Stimulated activated CD4-positive, alpha-beta T cell treated with anti-CD3 and anti-CD28 coated beads, Interleukin-4, amount 100 ng/mL, for 24 hours (primary cell): ENCODE results near the gene DNPEP.
A peak's percentile ranks its signal among the peaks of the same experiment; 100 is the strongest.

Source experiments
- DNase-seq: peaks from one replicate; pipeline ENCODE4 v3.0.0-alpha.2; 2020

The DNPEP gene

DNA sequence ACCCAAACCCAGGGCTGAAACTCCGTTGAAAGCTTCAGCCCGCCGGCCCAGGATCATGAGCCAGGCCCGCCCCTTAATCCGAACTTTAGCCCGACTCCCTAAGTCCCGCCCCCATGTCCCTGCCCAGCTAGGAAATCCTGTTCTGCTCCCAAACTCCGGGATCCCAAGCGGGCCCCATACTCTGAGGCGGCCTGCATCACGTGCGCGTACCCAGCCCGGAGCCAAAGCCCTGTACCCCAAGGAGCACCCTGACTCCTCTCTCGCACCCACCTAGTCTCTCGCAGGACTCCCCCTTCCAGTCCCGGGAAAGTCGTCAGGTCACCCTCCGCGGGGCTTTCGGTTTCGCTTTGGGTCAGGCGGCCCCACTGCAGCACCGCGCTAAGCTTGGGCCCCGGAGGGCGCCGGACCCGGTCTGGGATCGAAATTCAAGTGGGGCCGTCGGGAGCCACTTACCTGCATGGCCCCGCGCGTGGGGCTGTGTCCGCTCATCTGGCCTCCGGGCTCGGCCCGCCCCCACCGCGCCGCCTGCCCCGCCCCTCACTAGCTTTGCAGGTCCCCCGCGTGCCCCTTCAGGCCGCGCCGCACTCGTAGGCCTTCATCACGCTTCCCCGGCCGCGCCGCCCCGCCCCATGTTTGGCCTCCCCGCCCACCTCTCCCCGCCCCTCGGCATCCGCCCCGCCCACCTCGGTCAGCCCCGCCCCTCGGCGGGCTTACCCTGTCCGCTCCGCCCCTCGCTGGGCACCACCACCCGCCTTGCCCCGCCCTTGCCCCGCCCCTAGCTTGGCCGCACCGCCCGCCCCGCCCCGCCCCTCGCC lies at the start of gene DNPEP:
DNPEP (minus strand) TSS at position 607 of the 815 bp plus-strand sequence; CDS start at position 489, 118 bp downstream.
- DNase-seq = peak; percentile 94

DNA sequence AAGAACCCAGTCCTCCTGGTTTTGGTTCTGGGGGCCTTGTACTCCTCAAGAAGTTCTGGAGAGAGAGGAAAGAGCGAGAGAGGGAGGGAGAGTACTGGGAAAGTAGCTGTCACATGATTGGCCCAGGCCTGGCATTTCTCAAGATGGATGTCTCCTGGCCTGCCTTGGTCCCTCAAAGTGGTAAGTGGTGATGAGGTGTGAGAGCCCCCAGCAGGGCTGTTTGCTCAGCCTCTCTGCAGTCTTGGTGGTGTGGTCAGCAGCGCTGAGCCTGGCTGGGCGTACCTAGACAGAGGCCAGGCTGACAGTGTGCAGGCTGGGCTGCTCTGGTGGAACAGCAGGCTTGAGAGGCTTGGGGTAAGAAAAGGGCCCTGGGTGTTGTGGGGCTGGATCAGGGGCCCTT lies 49.4 kb upstream of the DNPEP start:
- no peak for DNase-seq

DNA sequence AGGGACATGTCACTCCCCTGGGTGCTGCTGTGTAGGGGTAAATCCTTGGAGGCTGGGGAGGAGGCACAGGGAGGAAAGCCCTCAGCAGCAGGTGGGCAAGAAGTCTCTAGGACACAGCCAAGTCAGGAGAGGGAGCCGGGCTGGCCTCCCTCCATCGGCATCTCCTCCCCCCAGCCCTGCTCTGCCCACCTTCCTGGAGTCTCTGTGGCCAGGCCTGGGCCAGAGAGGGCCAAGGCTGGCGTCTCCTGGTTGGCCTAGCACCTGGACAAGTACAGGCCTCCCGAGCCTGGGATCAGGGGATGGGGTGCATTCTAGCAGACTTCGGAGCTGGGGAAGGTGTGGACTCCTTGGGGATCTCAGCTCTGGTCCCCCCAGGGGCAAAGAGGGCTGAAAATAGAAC lies 48.8 kb upstream of the DNPEP start:
- no peak for DNase-seq

DNA sequence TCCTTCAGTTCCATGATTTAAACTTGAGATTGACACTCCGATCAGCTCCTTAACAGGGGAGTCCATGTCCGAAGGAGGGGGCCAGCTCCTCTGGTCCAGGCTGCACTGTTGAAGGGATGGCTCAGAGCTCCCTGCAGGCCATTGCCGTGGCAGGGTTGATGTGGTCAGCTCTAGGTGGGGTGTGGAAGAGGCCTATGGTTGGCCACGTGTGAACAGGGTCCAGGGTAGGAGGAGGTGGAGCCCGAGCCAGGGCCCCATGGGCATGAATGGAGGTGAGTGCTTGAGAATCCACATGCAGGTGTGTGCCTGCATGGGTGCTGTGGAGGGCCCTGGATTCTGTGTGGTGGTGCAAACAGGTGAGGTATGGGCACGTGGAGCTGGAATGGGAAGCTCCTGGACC lies 48.0 kb upstream of the DNPEP start:
- no peak for DNase-seq

GRCh38 chr2:219434718-219435525 lies 47.2 kb upstream of the DNPEP start, which contains the start of gene SPEG:
SPEG (plus strand) TSS chr2:219434843; CDS start chr2:219434978, 135 bp downstream.
- no peak for DNase-seq

GRCh38 chr2:219434468-219434717 lies 46.7 kb upstream of the DNPEP start:
- DNase-seq = no peak

GRCh38 chr2:219433666-219434467 lies 46.2 kb upstream of the DNPEP start:
- DNase-seq = peak; percentile 28

GRCh38 chr2:219430633-219431615 lies 43.2 kb upstream of the DNPEP start:
- DNase-seq = no peak

GRCh38 chr2:219429958-219430606 lies 42.4 kb upstream of the DNPEP start:
- no peak for DNase-seq

- DNase-seq = no peak
Measured at GRCh38 chr2:219428469-219428868, 40.8 kb upstream of the DNPEP start.

DNA sequence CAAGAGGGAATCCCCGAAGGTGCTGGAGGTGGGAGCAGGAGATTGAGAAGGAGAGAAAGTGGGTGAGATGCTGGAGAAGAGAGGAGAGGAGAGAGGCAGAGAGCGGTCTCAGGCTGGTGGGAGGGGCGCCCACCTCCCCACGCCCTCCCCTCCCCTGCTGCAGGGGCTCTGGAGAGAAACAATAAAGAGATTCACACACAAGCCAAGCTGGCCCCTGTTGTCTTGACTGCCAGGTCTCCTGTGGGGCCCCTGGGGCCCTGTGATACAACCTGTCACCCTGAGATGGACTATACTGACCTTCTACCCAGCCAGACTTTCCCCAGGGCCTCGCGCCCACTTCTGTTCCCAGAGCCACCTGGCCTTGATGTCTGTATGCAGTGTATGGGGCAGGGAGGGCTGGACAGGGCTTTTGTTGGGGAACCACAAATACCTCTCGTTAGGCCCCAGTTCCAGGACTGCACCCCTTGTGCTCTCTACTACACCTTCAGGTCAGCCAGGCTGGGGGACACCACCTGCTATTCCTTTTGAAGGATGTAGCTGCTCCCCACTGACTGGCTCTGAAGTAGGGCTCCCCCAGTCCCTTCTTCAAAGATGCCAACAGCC lies 38.9 kb upstream of the DNPEP start:
- DNase-seq = no peak

DNA sequence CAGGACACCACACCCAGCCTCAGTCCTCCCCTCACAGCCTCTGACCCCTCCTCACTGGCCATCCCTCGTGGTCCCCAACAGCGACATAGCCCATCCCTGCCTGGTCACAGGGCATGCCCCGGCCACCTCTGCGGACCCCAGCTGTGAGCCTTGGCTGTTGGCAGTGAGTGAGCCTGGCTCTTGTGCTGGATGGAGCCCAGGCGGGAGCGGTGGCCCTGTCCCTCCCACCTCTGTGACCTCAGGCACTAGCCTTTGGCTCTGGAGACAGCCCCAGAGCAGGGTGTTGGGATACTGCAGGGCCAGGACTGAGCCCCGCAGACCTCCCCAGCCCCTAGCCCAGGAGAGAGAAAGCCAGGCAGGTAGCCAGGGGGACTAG lies 38.3 kb upstream of the DNPEP start:
- DNase-seq = no peak

- no peak for DNase-seq
Measured at GRCh38 chr2:219425238-219426067, 37.7 kb upstream of the DNPEP start.

DNA sequence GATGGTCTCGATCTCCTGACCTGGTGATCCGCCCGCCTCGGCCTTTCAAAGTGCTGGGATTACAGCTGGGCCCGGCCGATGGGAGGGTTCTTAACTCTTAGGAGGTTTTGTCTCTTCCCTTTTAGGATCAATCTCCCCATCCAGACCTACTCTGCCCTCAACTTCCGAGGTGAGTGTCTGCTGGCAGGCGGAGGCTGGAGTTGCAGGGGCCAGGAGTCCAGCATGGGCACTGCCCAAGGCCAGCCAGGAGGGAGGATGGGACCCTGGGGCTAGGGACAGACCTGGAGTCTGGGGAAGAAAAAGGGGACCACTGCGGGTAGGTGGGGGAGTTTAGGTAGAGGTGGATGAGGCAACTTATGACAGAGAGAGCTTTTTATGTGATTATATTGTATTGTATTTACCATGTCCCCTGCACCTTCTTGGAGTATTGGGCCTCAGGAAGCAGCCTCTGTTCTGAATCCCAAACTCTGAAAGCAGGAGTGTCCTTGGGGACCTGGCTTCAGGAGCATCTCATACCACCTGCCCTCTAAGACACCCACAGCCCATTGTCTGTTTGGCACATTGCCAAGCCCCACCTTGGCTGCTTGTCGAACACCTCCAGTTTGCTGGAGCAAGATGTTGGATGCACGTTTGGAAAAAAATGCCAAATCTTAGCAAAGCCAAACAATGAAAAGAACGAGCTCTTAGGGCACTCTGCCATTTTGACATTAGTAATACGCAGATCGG lies 36.1 kb upstream of the DNPEP start:
- no peak for DNase-seq

- DNase-seq = no peak
Measured at GRCh38 chr2:219422952-219423534, 35.3 kb upstream of the DNPEP start.

DNA sequence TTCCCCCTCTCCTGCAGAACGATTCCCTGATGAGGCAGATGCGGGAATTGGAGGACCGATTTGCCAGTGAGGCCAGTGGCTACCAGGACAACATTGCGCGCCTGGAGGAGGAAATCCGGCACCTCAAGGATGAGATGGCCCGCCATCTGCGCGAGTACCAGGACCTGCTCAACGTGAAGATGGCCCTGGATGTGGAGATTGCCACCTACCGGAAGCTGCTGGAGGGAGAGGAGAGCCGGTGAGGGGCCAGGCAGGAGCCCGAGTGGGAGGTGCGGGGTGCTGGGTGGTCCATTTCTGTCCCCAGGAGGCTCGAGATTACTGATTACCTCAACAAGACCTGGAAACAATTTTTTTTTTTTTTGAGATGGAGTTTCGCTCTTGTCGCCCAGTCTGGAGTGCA lies 33.6 kb upstream of the DNPEP start:
- no peak for DNase-seq

DNA sequence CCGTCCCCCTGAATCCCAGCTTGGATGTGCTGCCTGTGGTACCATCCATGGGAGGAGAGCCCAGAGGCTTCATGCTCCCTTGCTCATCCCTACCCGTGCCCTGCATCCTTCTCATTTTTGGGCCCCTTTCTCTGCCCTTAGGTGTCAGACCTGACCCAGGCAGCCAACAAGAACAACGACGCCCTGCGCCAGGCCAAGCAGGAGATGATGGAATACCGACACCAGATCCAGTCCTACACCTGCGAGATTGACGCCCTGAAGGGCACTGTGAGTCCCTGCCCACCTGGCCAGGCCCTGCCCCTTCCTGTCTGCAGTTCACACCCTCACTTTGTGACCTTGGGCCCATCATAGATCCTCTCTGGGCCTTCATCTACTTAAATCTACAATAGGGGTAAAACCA lies 33.0 kb upstream of the DNPEP start:
- DNase-seq = no peak

DNA sequence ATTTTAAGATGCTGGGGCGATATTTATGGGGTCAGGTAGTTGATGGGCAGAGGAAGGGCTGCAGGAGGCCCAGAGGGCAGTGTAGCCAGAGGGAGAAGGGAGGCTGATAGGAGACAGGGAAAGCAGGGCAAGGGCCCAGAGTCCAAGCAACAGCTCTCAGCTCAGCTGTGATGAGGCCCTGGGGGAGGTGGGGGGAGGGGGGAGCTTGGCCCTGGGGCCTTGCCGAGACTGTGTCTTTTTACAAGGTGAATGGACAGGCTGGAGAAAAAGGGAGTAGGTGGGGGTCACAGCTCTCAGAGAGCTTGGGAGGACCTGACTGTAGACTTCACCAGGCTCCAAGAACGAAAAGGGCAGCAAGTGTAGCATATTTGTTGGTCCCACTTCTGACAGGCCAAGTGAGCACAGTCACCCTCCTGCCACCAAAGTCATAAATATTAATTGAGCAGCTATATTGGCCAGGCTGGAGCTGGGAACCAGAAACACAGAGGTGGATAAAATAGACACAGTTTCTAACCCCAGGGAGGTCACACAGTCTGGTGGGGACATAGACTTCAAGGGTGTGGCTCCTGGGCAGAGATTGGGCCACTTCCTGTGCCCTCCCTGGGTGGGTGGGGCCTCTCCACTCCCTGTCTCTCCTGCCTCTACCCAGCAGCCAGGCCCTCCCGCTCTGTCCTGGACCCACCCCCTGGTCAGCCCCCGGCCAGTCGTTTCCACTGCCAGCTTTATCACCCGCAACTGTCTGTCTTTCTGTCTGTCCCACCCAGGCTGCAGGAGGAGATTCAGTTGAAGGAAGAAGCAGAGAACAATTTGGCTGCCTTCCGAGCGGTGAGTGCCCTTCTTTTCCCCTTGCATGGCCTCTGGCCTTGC lies 31.9 kb upstream of the DNPEP start:
- no peak for DNase-seq
